H4 (cell line): ENCODE measurements around the gene NPAS2. TPM values are rescaled to one million over a fixed set of nuclear protein-coding genes. Genes with fewer than 3 reads are reported as not detected.

Source experiments
- DNase-seq: peaks from one replicate; pipeline ENCODE4 v3.0.0-alpha.2; 2015; ENCODE audit warnings: low spot score
- total RNA-seq: library from RNA; depleted of rRNA; stranded (reverse); fragments of >200 nt; shearing (Covaris generic); gene quantifications from 2 replicates; pipeline ENCODE4 v1.2.3, GENCODE V29; 2014

Gene NPAS2
- total RNA-seq, 1 experiment from 2014 or later = 2.8 TPM

GRCh38 chr2:100855084-100855483, 35.1 kb downstream of the NPAS2 start:
- no peak for DNase-seq

- no peak for DNase-seq
These were observed 35.7 kb downstream of the NPAS2 start for GRCh38 chr2:100855606-100856005.

GRCh38 chr2:100856732-100857131, 36.8 kb downstream of the NPAS2 start:
- no peak for DNase-seq

GRCh38 chr2:100857341-100857740, 37.4 kb downstream of the NPAS2 start:
- DNase-seq = no peak

- no peak for DNase-seq
These were observed 38.0 kb downstream of the NPAS2 start for GRCh38 chr2:100857915-100858314.

GRCh38 chr2:100859902-100860301, 40.0 kb downstream of the NPAS2 start:
- no peak for DNase-seq

- DNase-seq = no peak
These were observed 41.4 kb downstream of the NPAS2 start for GRCh38 chr2:100861340-100861739.

- no peak for DNase-seq
These were observed 42.1 kb downstream of the NPAS2 start for GRCh38 chr2:100862081-100862480.

- no peak for DNase-seq
These were observed 46.0 kb downstream of the NPAS2 start for GRCh38 chr2:100865816-100866460.

- DNase-seq = no peak
These were observed 48.1 kb downstream of the NPAS2 start for GRCh38 chr2:100868083-100868482.

- no peak for DNase-seq
These were observed 49.2 kb downstream of the NPAS2 start for GRCh38 chr2:100869120-100869519.

GRCh38 chr2:100870652-100871531, 51.0 kb downstream of the NPAS2 start:
- DNase-seq = no peak

- no peak for DNase-seq
These were observed 55.7 kb downstream of the NPAS2 start for GRCh38 chr2:100875516-100876230.

GRCh38 chr2:100876231-100876860, 56.4 kb downstream of the NPAS2 start:
- DNase-seq = no peak

GRCh38 chr2:100877555-100877954, 57.6 kb downstream of the NPAS2 start:
- no peak for DNase-seq

GRCh38 chr2:100878000-100878791, 58.3 kb downstream of the NPAS2 start:
- DNase-seq = no peak

GRCh38 chr2:100879296-100879695, 59.4 kb downstream of the NPAS2 start:
- no peak for DNase-seq

- DNase-seq = no peak
These were observed 60.1 kb downstream of the NPAS2 start for GRCh38 chr2:100880036-100880435.

- DNase-seq = no peak
These were observed 60.8 kb downstream of the NPAS2 start for GRCh38 chr2:100880730-100881129.

- no peak for DNase-seq
These were observed 63.0 kb downstream of the NPAS2 start for GRCh38 chr2:100882645-100883613.
